Neural progenitor cell (in vitro differentiated cells): ENCODE results near the gene PDZD4. TPM values are rescaled to one million over a fixed set of nuclear protein-coding genes. Genes with fewer than 3 reads are reported as not detected.

Experiments used
- DNase-seq: peaks from one replicate; pipeline ENCODE4 v3.0.0-alpha.2; 2016; ENCODE audit warnings: low spot score
- H2AFZ ChIP-seq: fragments of 200-600 bp; sonication (generic); replicated peaks from 2 replicates; pipeline ENCODE4 v1.6.1; 2016; ENCODE audit warnings: antibody characterized with exemption
- H3F3A ChIP-seq: fragments of 200-600 bp; sonication (generic); 2 replicates; pipeline ENCODE4 v1.6.1; 2016; ENCODE audit warnings: antibody characterized with exemption, low read depth
- H3K27ac ChIP-seq: fragments of 200-600 bp; sonication (generic); 2 replicates; pipeline ENCODE4 v1.5.1; 2016; ENCODE audit warnings: mild to moderate bottlenecking
- H3K27me3 ChIP-seq: fragments of 200-600 bp; sonication (generic); 2 replicates; pipeline ENCODE4 v1.6.1; 2016; ENCODE audit warnings: mild to moderate bottlenecking, moderate library complexity
- H3K36me3 ChIP-seq: fragments of 200-600 bp; sonication (generic); 2 replicates; pipeline ENCODE4 v1.5.1; 2016
- H3K4me1 ChIP-seq: fragments of 200-600 bp; sonication (generic); 2 replicates; pipeline ENCODE4 v1.6.1; 2016; ENCODE audit warnings: mixed run types
- H3K4me2 ChIP-seq: fragments of 200-600 bp; sonication (generic); 2 replicates; pipeline ENCODE4 v1.6.1; 2016
- H3K4me3 ChIP-seq: fragments of 200-600 bp; sonication (generic); 2 replicates; pipeline ENCODE4 v1.5.1; 2016
- H3K79me2 ChIP-seq: fragments of 200-600 bp; sonication (generic); 2 replicates; pipeline ENCODE4 v1.6.1; 2016; ENCODE audit warnings: low read depth
- H3K9ac ChIP-seq: fragments of 200-600 bp; sonication (generic); 2 replicates; pipeline ENCODE4 v1.6.1; 2016
- H3K9me3 ChIP-seq: fragments of 200-600 bp; sonication (generic); 2 replicates; pipeline ENCODE4 v1.5.1; 2016; ENCODE audit warnings: low read depth
- H4K20me1 ChIP-seq: fragments of 200-600 bp; sonication (generic); 2 replicates; pipeline ENCODE4 v1.6.1; 2016; ENCODE audit warnings: low read depth
- H3K27ac Mint-ChIP-seq: 3 replicates; pipeline ENCODE4 v1.8.0; 2021; ENCODE audit warnings: mixed read lengths
- H3K27me3 Mint-ChIP-seq: 2 replicates; pipeline ENCODE4 v1.8.0; 2022; ENCODE audit warnings: low read depth, mild to moderate bottlenecking, inconsistent platforms, moderate library complexity, mixed read lengths; ENCODE audit not compliant: insufficient read depth
- H3K36me3 Mint-ChIP-seq: 3 replicates; pipeline ENCODE4 v1.8.0; 2021; ENCODE audit warnings: mixed read lengths
- H3K4me1 Mint-ChIP-seq: 3 replicates; pipeline ENCODE4 v1.8.0; 2021; ENCODE audit warnings: mixed read lengths
- H3K4me3 Mint-ChIP-seq: 3 replicates; pipeline ENCODE4 v1.8.0; 2021; ENCODE audit warnings: mild to moderate bottlenecking, moderate library complexity, mixed read lengths
- H3K9me3 Mint-ChIP-seq: 3 replicates; pipeline ENCODE4 v1.8.0; 2020; ENCODE audit warnings: mixed read lengths
- CTCF ChIP-seq: fragments of 200-600 bp; sonication (generic); IDR thresholded peaks from 2 replicates; pipeline ENCODE4 v1.5.1; 2017; ENCODE audit warnings: antibody characterized with exemption, mild to moderate bottlenecking
- EZH2 ChIP-seq: fragments of 200-600 bp; sonication (generic); IDR thresholded peaks from 2 replicates; pipeline ENCODE4 v1.6.1; 2017; ENCODE audit warnings: antibody characterized with exemption, mild to moderate bottlenecking, moderate library complexity
- EZH2phosphoT487 ChIP-seq: fragments of 200-600 bp; sonication (generic); IDR thresholded peaks from 2 replicates; pipeline ENCODE4 v1.6.1; 2017; ENCODE audit warnings: antibody characterized with exemption
- total RNA-seq: library from RNA; depleted of rRNA; stranded (reverse); fragments of >200 nt; gene quantifications from 2 replicates; pipeline ENCODE4 v1.2.3, GENCODE V29; 2015; ENCODE audit warnings: low replicate concordance

PDZD4 gene
- total RNA-seq, 1 donor from 2014 or later = 1.9 TPM

GRCh38 chrX:153769865-153770600 is 60.3 kb downstream of the PDZD4 start:
- Mint-ChIP-seq H3K9me3 (peaks cover 4% of the 10 kb centered on the region), H3K36me3 (no peaks in the 10 kb centered on the region), H3K4me3 (no peak overlapping the region), H3K4me1 (peaks cover 9% of the 10 kb centered on the region), H3K27ac (no peak overlapping the region), H3K27me3 (no peaks in the 10 kb centered on the region)
- Histone ChIP-seq H3K27me3 (no peaks in the 10 kb centered on the region), H4K20me1 (no peaks in the 10 kb centered on the region), H3F3A (no peaks in the 10 kb centered on the region), H3K4me3 (no peak overlapping the region), H3K36me3 (no peaks in the 10 kb centered on the region), H3K79me2 (no peaks in the 10 kb centered on the region), H2AFZ (no peak overlapping the region), H3K4me1 (no peaks in the 10 kb centered on the region), H3K9ac (no peak overlapping the region), H3K27ac (no peak overlapping the region), H3K4me2 (no peak overlapping the region), H3K9me3 (no peaks in the 10 kb centered on the region)
- TF ChIP-seq EZH2 = no peak
- TF ChIP-seq CTCF = no peak
- no peak for TF ChIP-seq EZH2phosphoT487
- no peak for DNase-seq

- Mint-ChIP-seq H3K4me1 (peaks cover 9% of the 10 kb centered on the region), H3K27me3 (no peaks in the 10 kb centered on the region), H3K36me3 (no peaks in the 10 kb centered on the region), H3K9me3 (peaks cover 4% of the 10 kb centered on the region), H3K4me3 (no peak overlapping the region), H3K27ac (no peak overlapping the region)
- Histone ChIP-seq H3K4me1 (no peaks in the 10 kb centered on the region), H4K20me1 (no peaks in the 10 kb centered on the region), H3K4me2 (no peak overlapping the region), H3K9ac (no peak overlapping the region), H3K4me3 (no peak overlapping the region), H3K36me3 (no peaks in the 10 kb centered on the region), H3K27me3 (no peaks in the 10 kb centered on the region), H2AFZ (no peak overlapping the region), H3K27ac (no peak overlapping the region), H3K9me3 (no peaks in the 10 kb centered on the region), H3F3A (no peaks in the 10 kb centered on the region), H3K79me2 (no peaks in the 10 kb centered on the region)
- TF ChIP-seq CTCF (no peak), EZH2phosphoT487 (no peak), EZH2 (no peak)
- DNase-seq = no peak
These were observed 61.0 kb downstream of the PDZD4 start for GRCh38 chrX:153769158-153769864.

GRCh38 chrX:153768311-153769157 is 61.8 kb downstream of the PDZD4 start:
- H3K27ac ChIP-seq = no peak overlapping the region
- H3K9me3 Mint-ChIP-seq = peaks cover 5% of the 10 kb centered on the region
- no peaks in the 10 kb centered on the region for H3K27me3 Mint-ChIP-seq

More at GRCh38 chrX:153768311-153769157, 61.8 kb downstream of the PDZD4 start:
- no peaks in the 10 kb centered on the region for H3K4me1 ChIP-seq
- DNase-seq = no peak
- H3K79me2 ChIP-seq = no peaks in the 10 kb centered on the region
- H3K9ac ChIP-seq = no peak overlapping the region
- no peaks in the 10 kb centered on the region for H3K27me3 ChIP-seq
- H3F3A ChIP-seq = no peaks in the 10 kb centered on the region
- no peak overlapping the region for H2AFZ ChIP-seq
- no peaks in the 10 kb centered on the region for H3K9me3 ChIP-seq
- Mint-ChIP-seq H3K4me3 (no peak overlapping the region), H3K4me1 (peaks cover 12% of the 10 kb centered on the region), H3K36me3 (no peaks in the 10 kb centered on the region), H3K27ac (no peak overlapping the region)
- H3K4me2 ChIP-seq = no peak overlapping the region
- H3K36me3 ChIP-seq = no peaks in the 10 kb centered on the region
- no peaks in the 10 kb centered on the region for H4K20me1 ChIP-seq
- H3K4me3 ChIP-seq = no peak overlapping the region
- TF ChIP-seq EZH2phosphoT487 = no peak
- no peak for TF ChIP-seq CTCF
- no peak for TF ChIP-seq EZH2
